Fibroblast of the aortic adventitia (primary cell): Measurements from ENCODE around the gene HMGA1. TPM values are rescaled to one million over a fixed set of nuclear protein-coding genes. Genes with fewer than 3 reads are reported as not detected.
A peak's percentile ranks its signal among the peaks of the same experiment; 100 is the strongest.

Source experiments
- DNase-seq: peaks from one replicate; pipeline ENCODE4 v3.0.0-alpha.2; 2010; ENCODE audit warnings: low read depth
- H3K4me3 ChIP-seq: 2 replicates; pipeline ENCODE4 v1.5.1; 2011; ENCODE audit warnings: low read depth, mild to moderate bottlenecking, control low read depth, low read length, moderate library complexity
- CTCF ChIP-seq: IDR thresholded peaks from 2 replicates; pipeline ENCODE4 v1.5.1; 2011; ENCODE audit warnings: mild to moderate bottlenecking, low read length, control low read depth, inconsistent platforms; ENCODE audit not compliant: insufficient read depth
- total RNA-seq: library from RNA; depleted of rRNA; stranded (reverse); fragments of >200 nt; gene quantifications from 2 replicates; pipeline ENCODE4 v1.2.3, GENCODE V29; 2012; ENCODE audit warnings: low replicate concordance

HMGA1 gene
- total RNA-seq, 1 donor, result 635 TPM

- DNase-seq, result no peak
- TF ChIP-seq CTCF, result no peak
Observed at GRCh38 chr6:34230653-34231371, 5.9 kb upstream of the HMGA1 start.

GRCh38 chr6:34231566-34232336, 4.9 kb upstream of the HMGA1 start:
- no peak for TF ChIP-seq CTCF
- H3K4me3 ChIP-seq, result no peak overlapping the region
- DNase-seq, result no peak

More at GRCh38 chr6:34230653-34231371, 5.9 kb upstream of the HMGA1 start:
- no peak overlapping the region for H3K4me3 ChIP-seq

GRCh38 chr6:34232901-34233300, 3.8 kb upstream of the HMGA1 start:
- H3K4me3 ChIP-seq, result no peak overlapping the region
- no peak for TF ChIP-seq CTCF
- peak; percentile 60 for DNase-seq

- H3K4me3 ChIP-seq, result no peak overlapping the region
- TF ChIP-seq CTCF, result no peak
- no peak for DNase-seq
Observed at GRCh38 chr6:34233867-34234266, 2.8 kb upstream of the HMGA1 start.

- H3K4me3 ChIP-seq, result no peak overlapping the region
- no peak for DNase-seq
Observed at GRCh38 chr6:34234667-34235306, 1.9 kb upstream of the HMGA1 start.

More at GRCh38 chr6:34234667-34235306, 1.9 kb upstream of the HMGA1 start:
- no peak for TF ChIP-seq CTCF
